GM19043 (cell line): ENCODE data around the gene ABHD18.
"Not testable (repeated sequence)": the region's sequence is repeated elsewhere in the genome, so short reads cannot be mapped to it uniquely, and the experiment has no call there.

Experiments
- ATAC-seq: cut with Tn5 transposase; IDR thresholded peaks from one replicate; pipeline ENCODE4 v1.9.1; 2021; ENCODE audit warnings: low read depth; ENCODE audit not compliant: unreplicated experiment

The ABHD18 gene

DNA sequence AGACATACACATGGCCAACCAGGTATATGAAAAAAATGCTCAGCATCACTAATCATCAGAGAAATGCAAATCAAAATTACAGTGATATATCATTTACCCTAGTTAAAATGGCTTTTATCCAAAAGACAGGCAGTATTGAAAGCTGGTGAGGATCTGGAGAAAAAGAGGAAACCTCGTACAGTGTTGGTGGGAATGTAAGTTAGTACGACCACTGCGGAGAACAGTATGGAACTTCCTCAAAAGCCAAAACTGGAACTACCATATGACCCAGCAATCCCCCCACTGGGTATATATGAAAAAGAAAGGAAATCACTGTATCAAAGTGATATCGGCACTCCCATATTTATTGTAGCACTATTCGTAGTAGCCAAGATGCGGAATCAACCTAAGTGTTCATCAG is 23.4 kb downstream of the ABHD18 start:
- ATAC-seq: no peak

DNA sequence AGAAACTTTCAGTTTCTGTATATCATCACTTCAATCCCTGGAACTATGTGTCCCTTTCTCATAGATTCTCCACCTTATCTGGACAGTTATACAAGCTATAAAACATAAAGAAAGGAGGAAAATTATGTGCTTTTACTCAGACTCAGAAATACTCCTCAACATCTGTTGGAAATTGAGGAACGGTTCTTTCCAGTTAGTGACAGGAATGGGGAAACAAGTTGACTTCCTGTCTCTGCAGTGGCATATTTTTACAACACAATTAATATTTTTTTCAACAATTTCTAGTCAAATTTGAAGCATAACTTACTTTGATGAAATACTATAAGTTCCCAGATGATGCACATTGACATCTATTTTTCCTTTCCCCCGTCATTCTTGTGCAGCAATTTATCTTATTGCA is 27.9 kb downstream of the ABHD18 start:
- ATAC-seq: no peak

DNA sequence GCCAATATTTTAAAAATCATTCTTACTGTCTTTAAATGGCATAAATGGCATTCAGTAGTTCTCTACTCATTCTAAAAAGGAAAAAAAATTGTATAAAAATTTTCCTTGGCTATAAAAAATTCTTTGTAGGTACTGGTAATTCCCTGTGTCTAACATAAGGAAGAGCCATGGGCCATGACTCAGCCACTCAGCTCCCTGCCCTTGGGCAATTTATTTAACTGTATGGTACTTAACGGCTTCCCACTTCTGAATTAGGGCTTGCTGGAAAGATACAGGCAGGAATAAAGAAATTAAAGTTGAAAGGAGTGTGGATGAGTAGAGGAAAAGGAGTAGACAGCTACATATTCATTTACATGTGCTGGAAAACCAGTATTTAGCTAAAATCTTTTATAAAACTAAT is 30.6 kb downstream of the ABHD18 start:
- no peak for ATAC-seq

- ATAC-seq: not testable (repeated sequence)
These were observed 31.3 kb downstream of the ABHD18 start for GRCh38 chr4:127996521-127996920.

DNA sequence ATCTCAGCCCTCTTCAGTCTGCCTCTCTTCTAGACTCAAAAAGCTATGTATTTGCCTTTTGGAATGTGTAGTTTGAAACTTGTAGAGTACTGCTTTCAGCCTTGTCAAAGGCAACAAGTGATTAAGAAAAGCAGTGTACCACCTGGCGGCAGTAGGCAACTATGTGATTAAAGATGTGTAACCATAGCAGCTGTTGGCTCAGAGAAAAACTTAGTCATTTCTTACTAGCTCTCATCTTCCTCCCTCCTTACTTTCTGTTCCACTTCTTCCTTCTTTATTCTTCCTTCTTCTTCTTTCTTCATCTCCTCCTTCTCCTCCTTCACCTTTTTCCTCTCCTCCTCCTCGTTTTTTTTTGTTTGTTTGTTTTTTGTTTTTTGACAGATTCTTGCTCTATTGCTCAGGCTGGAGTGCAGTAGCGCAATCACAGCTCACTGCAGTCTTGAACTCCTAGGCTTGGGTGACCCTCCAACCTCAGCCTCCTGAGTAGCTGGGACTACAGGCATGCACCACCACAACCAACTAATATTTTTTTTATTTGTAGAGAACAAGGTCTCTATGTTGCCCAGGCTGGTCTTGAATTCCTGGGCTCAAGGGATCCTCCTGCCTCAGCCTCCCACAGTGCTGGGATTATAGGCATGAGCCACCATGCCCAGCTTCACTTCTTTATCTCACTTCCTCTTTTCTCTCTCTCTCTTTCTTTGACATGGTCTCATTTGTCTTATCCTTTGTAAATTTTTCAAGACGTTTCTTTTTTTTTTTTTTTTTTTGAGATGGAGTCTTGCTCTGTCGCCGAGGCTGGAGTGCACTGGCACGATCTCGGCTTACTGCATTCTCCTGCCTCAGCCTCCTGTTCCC is 32.6 kb downstream of the ABHD18 start:
- peak; percentile 99 for ATAC-seq

DNA sequence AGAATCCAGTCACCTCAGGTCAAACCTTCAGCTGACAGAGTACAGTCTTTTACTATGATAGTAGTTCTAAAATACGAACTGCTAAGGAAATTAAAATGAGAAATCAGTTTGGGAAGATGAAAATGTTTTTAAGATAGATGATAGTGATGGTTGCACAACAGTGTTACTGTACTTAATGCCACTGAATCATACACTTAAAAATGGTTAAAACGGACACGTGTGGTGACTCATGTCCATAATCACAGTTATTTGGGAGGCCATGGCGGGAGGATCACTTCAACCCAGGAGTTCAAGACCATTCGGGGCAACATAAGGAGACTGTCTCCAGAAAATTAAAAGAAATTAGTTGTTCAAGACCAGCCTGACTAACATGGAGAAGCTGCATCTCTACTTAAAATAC is 41.4 kb downstream of the ABHD18 start:
- no peak for ATAC-seq

- ATAC-seq: no peak
These were observed 44.2 kb downstream of the ABHD18 start for GRCh38 chr4:128009428-128009827.

GRCh38 chr4:128025319-128025718 is 60.1 kb downstream of the ABHD18 start:
- ATAC-seq: no peak

- ATAC-seq: no peak
These were observed 64.7 kb downstream of the ABHD18 start for GRCh38 chr4:128029907-128030306.

DNA sequence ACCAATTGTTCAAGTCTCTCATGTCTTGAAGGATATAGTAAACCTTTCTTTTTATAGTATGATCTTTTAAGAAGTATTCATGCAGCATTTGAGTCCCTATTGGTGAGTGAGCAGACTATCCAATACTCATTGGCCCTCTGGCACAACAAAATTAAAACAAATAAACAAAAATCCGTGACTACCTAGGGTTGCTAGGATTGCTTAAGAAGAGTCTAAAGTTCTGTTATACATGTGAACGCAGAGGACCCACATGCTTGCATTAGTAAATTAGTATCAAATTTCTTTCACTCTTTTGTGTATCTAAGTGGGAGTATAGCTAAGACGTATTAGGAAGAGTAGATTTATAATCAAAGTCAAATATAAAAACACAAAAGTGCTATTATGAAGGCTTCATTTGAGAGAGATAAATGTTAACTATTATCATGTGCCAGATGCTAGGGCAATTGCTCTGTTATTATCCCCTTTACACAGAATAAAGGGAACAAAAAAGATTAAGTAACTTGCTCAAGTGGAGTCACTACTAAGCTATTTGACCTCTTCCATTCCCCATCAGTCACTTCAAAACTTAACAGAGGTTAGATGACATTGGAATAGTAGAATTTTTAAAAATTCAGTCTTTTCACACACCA is 66.7 kb downstream of the ABHD18 start:
- ATAC-seq: no peak

DNA sequence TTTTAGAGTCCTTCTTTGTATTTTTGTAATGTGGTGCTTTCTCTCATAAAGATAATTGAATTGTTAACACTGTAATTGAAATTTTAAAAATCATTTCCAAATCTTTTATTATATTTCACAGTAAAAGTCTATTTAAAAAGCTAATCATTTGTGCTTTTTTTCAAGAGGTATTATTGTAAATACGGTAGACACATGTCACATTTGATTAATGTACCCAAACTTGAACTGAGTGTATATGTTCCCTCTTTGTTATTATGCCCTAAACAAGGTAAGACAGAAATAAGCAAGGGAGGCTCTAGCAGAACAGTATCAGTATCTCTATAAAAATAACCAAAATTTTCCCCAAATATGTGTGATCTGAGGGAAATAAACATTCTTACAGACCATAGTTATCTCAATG is 74.4 kb downstream of the ABHD18 start:
- no peak for ATAC-seq

GRCh38 chr4:128047019-128047418 is 81.8 kb downstream of the ABHD18 start:
- not testable (repeated sequence) for ATAC-seq

DNA sequence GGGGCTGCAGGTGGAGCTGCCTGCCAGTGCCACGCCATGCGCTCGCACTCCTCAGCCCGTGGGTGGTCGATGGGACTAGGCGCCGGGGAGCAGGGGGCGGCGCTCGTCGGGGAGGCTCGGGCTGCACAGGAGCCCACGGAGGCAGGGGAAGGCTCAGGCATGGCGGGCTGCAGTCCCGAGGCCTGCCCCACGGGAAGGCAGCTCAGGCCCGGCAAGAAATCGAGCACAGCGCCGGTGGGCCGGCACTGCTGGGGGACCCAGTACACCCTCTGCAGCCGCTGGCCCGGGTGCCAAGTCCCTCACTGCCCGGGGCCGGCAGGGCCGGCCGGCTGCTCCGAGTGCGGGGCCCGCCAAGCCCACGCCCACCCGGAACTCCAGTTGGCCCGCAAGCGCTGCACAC is 82.3 kb downstream of the ABHD18 start:
- ATAC-seq: not testable (repeated sequence)

DNA sequence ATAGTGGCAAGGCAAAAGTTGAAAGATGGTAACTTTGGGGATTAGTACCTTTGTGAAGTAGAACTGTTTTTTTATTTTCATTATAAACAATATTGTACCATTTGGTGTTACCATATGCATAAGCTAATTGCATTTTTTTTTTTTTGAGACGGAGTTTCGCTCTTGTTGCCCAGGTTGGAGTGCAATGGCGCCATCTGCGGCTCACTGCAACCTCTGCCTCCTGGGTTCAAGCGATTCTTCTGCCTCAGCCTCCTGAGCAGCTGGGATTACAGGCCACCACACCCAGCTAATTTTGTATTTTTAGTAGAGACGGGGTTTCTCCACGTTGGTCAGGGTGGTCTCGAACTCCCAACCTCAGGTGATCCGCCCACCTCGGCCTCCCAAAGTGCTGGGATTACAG is 86.0 kb downstream of the ABHD18 start:
- not testable (repeated sequence) for ATAC-seq

- not testable (repeated sequence) for ATAC-seq
These were observed 89.7 kb downstream of the ABHD18 start for GRCh38 chr4:128054907-128055306.

GRCh38 chr4:128055441-128056206 is 90.4 kb downstream of the ABHD18 start:
- ATAC-seq: not testable (repeated sequence)

DNA sequence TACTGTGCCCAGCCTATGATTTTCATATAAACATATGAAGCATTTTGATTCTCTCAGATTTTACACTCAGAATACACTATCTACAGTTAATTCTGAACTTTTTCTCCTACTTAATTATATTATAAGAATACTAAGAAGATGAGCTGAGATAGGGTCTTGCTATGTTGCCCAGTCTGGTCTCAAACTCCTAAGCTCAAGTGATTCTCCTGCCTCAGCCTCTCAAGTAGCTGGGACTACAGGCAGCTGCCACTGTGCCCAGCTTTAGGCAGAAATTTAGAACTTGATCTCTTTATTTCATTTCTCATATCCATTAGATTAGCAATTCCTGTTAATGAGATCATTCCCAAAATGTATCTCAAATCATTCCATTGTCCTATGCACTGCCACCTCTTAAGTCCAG is 91.2 kb downstream of the ABHD18 start:
- no peak for ATAC-seq

GRCh38 chr4:128060121-128060698 is 95.0 kb downstream of the ABHD18 start:
- ATAC-seq: no peak

DNA sequence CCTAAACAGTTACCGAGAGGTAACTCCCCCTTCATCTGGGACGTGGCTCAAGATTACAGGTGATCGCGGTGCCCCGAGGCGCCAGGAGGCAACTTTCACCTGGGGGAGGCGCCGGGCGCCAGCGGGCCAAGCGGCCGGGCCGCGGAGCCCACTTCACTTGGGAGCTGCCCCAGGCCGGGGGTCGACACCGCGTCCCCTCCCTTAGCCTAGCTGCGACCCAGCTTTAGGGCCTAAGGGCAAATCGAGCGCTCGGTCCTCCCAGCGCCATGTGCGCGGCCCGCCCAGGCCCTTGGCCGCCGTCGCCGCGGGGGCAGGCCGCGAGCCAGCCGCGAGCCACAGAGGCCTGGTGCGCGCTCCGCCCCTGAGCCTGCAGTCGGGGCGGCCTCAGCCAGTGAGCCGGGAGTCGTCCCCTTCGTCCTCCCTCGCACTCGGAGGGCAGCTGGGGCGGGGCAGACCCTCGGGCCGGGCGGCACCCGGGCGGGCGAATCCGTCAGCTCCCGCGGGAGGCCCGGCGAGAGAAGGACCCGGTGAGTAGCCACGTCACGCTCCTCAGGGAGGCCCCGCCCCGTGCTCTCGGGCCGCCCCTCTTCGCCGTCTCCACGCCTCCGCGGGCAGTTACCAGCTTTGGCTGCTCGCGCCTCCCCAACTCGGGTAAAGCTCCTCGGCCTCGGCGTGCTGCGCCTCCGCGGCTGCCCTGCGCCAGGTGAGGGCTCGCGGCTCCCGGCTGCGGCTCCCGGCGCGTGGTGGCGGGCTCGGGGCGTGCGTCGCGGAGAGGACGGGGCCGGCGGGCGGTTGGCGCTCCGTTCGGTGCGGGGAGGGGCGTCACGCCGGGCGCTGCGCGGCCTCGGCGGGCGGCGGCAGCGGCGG is 95.7 kb downstream of the ABHD18 start, which contains the start of gene LARP1B:
LARP1B (plus strand) TSS at position 614 of the 867 bp plus-strand sequence. CDS start 13,640 bp downstream, outside the sequence.
- ATAC-seq: peak; percentile 87
